Measurements from ENCODE around the gene STAMBPL1.

DNA sequence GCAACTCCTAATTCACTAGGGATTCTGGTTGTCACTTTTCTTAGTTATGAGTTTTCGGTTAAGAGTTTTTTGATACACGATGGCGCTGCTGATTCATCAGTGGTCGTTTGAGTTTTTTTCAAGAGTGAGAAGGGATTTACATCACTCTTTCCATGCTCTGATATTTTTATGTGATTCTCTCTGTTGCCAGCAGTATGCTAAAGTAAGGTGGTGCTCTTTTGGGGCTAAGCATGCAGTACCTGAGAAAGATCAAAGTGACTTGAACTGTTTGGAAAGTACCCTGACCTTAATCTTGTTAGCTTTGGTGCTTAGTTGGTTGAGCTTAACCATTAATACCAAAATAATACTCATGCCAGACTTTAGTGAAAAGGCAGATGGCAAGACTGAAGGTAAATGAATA lies 28.1 kb downstream of the STAMBPL1 start:
- TF ChIP-seq, protein P1, sequence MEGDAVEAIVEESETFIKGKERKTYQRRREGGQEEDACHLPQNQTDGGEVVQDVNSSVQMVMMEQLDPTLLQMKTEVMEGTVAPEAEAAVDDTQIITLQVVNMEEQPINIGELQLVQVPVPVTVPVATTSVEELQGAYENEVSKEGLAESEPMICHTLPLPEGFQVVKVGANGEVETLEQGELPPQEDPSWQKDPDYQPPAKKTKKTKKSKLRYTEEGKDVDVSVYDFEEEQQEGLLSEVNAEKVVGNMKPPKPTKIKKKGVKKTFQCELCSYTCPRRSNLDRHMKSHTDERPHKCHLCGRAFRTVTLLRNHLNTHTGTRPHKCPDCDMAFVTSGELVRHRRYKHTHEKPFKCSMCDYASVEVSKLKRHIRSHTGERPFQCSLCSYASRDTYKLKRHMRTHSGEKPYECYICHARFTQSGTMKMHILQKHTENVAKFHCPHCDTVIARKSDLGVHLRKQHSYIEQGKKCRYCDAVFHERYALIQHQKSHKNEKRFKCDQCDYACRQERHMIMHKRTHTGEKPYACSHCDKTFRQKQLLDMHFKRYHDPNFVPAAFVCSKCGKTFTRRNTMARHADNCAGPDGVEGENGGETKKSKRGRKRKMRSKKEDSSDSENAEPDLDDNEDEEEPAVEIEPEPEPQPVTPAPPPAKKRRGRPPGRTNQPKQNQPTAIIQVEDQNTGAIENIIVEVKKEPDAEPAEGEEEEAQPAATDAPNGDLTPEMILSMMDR (IDR thresholded peaks at IDR 0.05; ENCODE audit: low read depth, low read length, poor library complexity, severe bottlenecking): no peak
- TF ChIP-seq EZH2phosphoT487 (IDR thresholded peaks at IDR 0.05; ENCODE audit: borderline replicate concordance, low read length): no peak
